NCI-H2227 (cell line): ENCODE data around the gene SOD1.
"Not testable (repeated sequence)": the region's sequence is repeated elsewhere in the genome, so short reads cannot be mapped to it uniquely, and the experiment has no call there.

Experiments used
- DNase-seq: peaks from one replicate; lab custom pipeline; 2025; ENCODE audit not compliant: unreplicated experiment; lab: John Stamatoyannopoulos, UW

SOD1 gene

DNA sequence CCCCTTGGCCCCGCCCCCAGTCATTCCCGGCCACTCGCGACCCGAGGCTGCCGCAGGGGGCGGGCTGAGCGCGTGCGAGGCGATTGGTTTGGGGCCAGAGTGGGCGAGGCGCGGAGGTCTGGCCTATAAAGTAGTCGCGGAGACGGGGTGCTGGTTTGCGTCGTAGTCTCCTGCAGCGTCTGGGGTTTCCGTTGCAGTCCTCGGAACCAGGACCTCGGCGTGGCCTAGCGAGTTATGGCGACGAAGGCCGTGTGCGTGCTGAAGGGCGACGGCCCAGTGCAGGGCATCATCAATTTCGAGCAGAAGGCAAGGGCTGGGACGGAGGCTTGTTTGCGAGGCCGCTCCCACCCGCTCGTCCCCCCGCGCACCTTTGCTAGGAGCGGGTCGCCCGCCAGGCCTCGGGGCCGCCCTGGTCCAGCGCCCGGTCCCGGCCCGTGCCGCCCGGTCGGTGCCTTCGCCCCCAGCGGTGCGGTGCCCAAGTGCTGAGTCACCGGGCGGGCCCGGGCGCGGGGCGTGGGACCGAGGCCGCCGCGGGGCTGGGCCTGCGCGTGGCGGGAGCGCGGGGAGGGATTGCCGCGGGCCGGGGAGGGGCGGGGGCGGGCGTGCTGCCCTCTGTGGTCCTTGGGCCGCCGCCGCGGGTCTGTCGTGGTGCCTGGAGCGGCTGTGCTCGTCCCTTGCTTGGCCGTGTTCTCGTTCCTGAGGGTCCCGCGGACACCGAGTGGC, at the start of gene SOD1:
Gene SOD1 (plus strand): TSS at position 158 of the 723 bp plus-strand sequence. CDS start 77 bp downstream, at position 235.
- DNase-seq = peak; percentile 97

DNA sequence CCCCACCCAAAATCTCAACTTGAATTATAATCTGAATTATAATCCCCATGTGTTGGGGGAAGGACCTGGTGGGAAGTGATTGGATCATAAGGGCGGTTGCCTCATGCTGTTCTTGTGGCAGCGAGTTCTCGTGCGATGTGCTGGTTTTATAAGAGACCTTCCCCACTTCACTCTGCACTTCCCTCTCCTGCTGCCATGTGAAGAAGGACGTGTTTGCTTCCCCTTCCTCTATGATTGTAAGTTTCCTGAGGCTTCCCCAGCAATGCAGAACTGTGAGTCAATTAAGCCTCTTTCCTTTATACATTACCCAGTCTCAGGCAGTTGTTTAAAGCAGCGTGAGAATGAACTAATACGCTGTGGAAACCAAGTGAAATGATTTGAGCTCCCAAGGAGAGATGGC, 48.0 kb upstream of the SOD1 start:
- no peak for DNase-seq

DNA sequence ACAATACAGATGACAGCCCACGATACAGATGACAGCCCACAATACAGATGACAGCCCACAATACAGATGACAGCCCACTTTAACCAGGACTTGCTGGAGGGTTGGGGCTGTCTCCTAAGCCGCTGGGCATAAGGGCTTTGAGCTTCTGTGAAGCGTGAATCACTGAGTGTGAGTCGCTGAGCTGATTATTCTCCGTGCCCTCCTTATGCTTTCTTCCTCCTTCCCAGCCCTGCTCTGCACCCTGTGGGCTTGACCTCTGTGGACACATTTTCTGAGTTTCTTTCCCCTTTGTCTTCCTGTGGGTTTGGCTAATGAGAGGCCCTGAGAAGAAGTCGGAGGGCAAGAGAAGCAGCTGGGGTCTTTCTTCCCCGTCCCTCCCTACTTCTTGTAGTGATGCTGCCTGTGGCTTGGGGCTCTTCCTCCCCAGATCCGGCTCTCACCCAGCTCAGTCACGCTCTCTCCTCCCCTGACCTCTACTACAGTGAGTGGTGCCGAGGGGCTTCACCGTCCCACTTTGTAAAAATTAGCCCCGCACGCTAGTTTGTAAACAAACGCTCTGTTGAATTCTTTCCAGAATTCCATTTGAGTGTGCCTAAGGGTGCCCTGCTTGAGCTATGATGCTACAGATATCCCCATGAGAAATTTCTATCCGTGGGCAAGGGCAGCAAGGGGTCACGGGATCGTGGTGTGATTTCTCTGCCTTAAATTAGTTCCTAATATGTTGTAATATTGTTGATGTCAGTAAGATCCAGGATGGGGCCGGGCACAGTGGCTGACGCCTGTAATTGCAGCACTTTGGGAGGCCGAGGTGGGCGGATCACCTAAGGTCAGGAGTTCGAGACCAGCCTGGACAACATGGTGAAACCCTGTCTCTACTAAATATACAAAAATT, 46.4 kb upstream of the SOD1 start:
- DNase-seq = no peak

DNA sequence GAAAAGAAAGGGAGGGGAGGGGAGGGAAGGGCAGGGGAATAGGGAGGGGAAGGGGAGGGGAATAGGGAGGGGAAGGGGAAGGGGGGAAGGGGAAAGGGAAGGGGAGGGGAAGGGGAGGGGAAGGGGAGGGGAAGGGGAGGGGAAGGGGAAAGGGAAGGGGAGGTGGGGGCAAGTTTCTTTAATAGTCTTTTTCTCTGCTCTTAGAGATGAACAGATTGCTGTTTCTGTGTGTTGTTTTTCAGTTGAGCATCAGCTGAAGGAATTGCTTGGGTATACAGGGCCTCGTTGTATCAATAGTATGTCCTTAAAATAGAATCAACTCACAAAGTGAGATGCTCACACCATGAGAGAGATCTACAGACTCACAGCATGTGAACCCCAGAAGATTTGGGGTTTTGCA, 44.8 kb upstream of the SOD1 start:
- no peak for DNase-seq

DNA sequence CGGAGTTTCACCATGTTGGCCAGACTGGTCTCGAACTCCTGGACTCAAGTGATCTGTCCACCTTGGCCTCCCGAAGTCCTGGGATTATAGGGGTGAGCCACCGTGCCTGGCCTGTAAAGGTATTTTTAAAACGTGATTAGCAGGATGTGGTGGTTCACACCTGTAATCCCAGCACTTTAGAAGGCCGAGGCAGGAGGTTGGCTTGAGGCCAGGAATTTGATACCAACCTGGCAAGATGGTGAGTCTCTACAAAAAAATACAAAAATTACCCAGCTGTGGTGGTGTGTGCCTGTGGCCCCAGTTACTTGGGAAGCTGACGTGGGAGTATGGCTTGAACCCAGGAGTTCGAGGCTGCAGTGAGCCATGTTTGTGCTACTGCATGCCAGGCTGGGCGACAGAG, 43.3 kb upstream of the SOD1 start:
- DNase-seq = no peak

DNA sequence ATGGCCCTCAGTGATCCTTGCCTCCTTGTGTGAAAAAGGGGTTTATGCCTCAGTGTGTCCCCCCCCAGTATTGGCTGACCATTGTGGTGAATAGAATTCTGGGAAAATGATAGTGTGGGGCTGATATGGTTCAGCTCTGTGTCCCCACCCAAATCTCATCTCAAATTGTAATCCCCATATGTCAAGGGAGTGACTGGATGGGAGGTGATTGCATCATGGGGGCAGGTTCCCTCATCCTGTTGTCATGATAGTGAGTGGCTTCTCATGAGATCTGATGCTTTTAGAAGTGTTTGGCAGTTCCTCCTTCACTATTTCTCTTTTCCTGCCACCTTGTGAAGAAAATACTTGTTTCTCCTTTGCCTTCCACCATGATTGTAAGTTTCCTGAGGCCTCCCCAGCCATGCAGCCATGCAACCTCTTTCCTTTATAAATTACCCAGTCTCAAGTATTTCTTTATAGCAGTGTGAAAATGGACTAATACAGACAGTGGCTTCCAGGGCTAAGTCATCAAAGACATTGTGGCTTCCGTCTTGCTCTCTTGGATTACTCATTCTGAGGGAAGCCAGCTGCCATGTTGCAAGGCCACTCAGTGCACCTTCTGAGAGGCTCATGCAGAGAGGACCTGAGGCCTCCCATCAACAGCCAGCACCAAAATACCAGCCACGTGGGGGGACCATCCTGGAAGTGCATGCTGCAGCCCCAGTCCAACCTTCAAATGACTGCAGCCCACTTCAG, 40.6 kb upstream of the SOD1 start:
- no peak for DNase-seq

DNA sequence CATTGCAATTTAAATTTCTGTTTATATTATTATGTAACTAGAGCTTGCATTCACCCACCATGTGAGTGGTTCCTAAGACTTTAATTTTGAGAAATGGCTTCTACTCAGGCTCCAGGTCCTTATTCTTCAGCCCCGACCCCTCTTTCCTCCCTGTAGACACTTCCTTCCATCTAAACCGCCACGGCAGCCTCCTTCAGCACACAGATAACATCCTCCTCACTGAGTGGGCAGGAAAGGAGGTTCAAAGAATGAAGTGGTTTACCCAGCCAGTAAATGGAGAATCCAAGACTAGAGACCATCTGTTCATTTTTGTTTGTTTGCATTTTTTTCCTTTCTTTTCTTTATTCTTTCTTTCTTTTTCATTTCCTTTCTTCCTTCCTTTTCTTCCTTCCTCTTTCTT, 37.1 kb upstream of the SOD1 start:
- no peak for DNase-seq

DNA sequence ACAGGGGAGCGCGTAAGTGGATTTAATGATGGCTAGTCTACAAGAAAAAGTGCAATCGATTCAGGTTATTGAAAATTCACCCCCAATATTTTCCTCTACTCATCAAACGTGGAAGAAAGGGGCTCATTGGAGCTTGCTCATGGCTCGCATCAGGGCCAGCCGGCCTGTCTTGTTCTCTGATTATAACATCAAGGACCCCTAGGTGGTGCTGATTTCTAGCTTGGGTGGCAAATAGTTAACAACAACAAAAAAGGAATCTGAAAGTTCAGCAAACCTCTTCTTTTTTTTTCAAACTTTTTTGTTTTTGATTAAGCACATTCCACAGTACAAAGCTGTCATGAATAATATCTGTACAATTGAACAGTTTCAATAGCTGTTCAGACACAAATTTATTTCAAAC, 35.8 kb upstream of the SOD1 start:
- no peak for DNase-seq

DNA sequence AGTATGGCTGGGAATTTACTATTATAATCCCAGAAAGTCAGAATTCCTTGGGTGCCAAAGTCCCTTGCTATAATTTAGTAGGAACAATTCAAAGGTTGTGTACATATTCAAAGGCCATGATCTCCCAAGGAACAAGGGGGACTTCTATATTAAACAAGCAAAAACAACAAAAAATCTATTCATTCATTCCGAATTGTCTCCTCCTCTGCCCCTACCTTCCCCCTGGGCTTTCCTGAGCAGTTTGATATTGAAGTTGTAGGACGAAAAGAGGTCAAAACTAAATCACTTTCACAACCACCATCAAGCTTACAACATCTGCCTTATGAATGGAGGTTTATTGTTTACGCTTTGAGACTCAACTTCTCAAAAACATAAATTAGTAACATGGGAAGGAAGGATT, 35.3 kb upstream of the SOD1 start:
- no peak for DNase-seq

DNA sequence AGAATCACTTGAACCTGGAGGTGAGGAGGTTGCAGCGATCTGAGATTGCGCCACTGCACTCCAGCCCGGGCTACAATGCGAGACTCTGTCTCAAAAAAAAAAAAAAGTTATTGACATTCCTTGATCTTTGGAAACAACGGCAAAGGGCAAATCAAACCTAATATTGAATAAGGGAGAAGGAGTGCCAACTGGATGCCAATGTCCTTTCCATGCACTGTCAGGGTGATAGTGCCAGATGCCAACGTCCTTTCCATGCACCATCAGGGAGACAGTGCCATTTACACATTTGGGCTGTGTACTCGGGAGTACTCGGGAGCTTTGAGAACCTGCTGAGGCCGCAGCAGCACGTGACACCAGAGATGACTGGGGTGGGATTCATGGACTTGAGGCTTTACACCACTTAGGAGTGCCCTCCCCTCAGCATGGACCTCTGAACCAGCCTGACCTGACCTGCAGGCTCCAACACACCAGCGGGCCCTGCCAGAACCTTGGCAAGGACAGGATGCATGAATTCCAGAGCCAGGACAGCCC, 34.5 kb upstream of the SOD1 start:
- no peak for DNase-seq

DNA sequence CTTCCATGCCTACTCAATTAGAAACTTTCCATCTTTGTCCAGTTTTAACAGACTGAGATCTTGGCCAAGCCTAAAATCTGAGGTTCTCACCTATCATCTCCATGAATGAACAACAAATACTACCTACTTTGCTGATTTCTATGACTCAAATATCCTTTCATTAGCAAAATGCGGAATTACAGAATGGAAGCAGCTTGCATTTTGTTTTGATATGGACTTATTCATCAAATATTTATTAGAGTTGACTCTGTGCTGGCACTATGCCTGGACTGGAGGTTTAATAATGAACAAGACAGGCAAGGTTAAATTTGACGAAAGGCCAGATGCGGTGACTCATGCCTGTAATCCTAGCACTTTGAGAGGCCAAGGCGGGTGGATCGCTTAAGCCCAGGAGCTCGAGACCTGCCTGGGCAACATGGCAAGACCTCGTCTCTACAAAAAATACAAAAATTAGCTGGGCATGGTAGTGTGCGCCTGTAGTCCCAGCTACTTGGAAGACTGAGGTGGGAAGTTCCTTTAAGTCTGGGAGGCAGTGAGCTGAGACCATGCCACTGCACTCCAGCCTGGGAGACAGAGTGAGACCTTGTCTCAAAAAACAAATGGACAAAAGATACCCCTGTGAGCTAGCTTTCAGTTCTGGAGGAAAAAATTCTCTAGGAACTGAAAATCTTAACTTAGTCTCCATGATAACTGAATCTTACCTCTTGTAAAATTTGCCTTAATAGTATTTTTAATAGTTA, 29.4 kb upstream of the SOD1 start:
- no peak for DNase-seq

DNA sequence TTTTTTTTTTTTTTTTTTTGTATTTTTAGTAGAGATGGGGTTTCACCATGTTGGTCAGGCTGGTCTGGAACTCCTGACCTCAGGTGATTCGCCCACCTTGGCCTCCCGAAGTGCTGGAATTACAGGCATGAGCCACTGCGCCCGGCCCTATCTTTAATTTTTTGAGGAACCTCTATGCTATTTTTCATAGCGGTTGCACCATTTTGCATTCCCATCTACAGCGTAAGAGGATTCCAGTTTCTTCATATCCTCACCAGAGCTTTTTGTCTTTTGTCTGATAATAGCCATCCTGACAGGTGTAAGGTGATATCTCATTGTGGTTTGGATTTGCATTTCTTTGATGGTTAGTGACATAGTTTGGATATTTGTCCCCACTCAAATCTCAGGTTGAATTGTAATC, 27.6 kb upstream of the SOD1 start:
- not testable (repeated sequence) for DNase-seq

DNA sequence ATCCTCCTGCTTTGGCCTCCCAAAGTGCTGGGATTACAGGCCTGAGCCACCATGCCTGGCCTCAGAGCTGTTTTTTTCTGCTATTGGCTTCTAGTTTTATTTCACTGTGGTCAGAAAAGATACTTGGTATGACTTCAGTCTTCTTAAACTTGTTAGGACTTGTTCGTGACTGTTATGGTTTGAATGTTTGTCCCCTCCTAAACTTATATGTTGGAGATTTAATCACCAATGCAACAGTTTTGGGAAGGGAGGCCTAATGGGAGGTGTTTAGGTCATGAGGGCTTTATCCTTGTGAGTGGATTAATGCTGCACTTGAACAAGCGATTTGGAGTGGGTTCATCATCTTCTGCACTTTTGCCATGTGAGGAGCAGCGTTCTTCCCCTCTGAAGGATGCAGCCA, 24.5 kb upstream of the SOD1 start:
- DNase-seq = no peak

DNA sequence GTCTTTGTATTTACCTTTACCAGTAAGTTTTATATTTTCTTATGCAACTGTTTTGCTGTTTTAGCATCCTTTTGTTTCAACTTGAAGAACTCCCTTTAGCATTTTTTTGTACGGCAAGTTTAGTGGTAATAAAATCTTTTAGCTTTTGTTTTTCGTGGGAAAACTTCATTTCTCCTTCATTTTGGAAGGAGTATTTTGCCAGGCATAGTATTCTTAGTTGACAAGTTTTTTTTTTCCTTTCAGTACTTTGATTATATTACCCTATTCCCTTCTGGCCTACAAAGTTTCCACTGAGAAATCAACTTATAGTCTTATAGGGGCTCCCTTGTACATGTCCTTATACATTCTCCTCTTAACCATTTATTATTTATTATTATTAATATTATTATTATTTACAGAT, 22.6 kb upstream of the SOD1 start:
- DNase-seq = no peak

DNA sequence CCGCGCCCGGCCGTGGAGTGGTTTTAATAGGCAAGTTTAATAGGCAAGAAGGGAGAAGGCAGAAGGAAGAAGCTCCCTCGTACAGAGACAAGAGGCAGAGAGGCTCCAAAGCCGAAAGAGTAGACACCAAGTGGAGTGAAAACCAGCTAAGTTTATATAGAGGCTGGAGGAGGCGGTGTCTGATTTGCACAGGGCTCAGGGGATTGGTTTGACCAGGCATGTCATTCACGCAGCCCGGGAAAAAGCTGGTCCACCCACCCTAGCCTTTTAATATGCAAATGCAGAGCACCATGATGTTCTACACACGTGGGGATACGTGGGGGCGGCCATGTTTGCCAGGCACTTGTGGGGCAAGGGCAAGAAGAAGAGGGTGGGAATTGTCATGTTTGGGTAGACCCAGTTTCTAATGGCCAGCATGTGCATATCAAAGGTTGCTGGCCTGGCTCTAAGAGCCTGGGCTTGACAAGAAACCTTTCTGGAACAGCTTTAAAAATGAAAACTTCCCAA, 18.0 kb upstream of the SOD1 start:
- DNase-seq = no peak

DNA sequence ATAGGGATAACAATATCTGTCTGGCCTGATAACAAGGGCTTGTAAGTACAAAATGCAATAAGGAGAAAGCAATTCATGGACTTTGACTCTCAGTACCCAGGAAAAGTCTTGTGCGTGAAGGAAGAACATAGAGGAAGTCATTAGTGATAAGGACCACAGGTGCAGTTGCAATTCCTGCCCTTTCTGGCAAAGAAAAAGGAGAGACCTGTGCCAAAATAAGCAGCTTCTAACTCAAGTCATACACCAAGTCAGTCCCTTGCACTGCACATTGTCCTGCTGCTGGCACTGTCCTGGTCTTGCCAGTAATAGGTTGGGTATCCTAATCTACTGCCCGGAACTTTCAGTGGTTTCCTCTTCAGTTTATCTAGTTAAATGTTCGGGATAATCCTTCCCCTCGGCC, 14.8 kb upstream of the SOD1 start:
- no peak for DNase-seq

DNA sequence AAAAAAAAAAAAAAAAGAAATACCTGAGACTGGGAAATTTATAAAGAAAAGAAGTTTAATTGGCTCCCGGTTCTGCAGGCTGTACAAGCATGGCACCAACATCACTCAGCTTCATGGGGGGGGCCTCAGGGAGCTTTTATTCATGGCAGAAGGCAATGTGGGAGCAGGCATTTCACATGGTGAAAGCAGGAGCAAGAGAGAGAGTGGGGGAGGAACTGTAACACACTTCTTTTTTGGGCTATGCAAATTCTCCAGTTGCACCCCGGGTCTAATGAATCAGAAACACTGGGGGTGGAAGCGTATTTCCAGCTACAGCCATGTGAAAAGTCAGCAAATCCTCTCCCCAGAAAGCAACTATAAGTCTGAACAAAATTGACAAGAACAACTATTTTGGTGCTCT, 11.8 kb upstream of the SOD1 start:
- no peak for DNase-seq

DNA sequence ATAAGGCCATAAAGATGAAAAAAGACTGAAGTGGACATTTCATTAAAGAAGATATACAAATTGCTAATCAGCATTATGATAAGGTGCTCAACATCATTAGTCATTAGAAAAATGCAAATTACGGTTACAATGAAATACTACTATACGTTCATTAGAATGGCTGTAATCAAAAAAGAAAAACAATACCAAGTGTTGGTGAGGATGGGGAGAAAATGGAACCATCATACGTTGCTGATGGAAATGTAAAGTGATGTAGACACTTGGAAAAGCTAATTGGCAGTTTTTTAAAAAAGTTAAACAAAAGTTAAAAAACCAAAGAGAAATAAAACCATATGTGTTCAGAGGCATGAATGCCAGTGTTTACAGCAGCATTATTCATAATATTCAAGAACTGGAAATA, 8.6 kb upstream of the SOD1 start:
- DNase-seq = no peak

DNA sequence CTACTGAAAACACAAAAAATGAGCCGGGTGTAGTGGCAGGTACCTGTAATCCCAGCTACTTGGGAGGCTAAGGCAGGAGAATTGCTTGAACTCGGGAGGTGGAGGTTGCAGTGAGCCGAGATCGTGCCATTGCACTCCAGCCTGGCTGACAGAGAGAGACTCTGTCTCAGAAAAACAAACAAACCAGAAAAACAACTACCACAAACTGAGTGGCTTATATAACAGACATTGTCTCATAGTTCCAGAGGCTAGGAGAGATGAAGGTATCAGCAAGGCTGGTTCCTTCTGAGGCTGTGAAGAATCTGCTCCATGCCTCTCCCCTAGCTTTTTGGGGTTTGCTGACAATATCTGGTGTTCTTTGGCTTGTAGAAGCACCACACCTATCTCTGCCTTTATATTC, 8.0 kb upstream of the SOD1 start:
- DNase-seq = not testable (repeated sequence)

DNA sequence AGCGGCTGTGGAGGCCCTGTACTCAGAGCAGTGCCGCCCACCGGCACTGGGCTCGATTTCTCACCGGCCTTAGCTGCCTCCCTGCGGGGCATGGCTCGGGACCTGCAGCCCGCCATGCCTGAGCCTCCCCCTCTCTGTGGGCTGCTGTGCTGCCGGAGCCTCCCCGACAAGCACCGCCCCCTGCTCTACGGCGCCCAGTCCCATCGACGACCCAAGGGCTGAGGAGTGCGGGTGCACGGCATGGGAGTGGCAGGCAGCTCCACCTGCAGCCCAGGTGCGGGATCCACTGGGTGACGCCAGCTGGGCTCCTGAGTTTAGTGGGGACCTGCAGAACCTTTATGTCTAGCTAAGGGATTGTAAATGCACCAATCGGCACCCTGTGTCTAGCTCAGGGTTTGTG, 5.2 kb upstream of the SOD1 start:
- DNase-seq = no peak
